Measurements from ENCODE around the gene MALAT1.

GRCh38 chr11:65492387-65492636, 6.5 kb upstream of the MALAT1 start:
- TF ChIP-seq CTCF (conservative IDR thresholded peaks at IDR 0.05; ENCODE audit: low read length), result no peak
- TF ChIP-seq EZH2phosphoT487 (IDR thresholded peaks at IDR 0.05; ENCODE audit: borderline replicate concordance, low read depth, low read length), result no peak

Measured in OCI-LY7 (cell line).